Stimulated activated CD4-positive, alpha-beta T cell treated with anti-CD3 and anti-CD28 coated beads, Interleukin-15, amount 100 ng/mL, for 1 hour (primary cell): ENCODE data around the gene SNF8.

ENCODE experiments used
- DNase-seq, 2 donors: peaks; one replicate each; pipeline ENCODE4 v3.0.0-alpha.2; 2020; ENCODE audit warnings: low read depth in 1 of 2, low spot score in 1 of 2

The SNF8 gene

DNA sequence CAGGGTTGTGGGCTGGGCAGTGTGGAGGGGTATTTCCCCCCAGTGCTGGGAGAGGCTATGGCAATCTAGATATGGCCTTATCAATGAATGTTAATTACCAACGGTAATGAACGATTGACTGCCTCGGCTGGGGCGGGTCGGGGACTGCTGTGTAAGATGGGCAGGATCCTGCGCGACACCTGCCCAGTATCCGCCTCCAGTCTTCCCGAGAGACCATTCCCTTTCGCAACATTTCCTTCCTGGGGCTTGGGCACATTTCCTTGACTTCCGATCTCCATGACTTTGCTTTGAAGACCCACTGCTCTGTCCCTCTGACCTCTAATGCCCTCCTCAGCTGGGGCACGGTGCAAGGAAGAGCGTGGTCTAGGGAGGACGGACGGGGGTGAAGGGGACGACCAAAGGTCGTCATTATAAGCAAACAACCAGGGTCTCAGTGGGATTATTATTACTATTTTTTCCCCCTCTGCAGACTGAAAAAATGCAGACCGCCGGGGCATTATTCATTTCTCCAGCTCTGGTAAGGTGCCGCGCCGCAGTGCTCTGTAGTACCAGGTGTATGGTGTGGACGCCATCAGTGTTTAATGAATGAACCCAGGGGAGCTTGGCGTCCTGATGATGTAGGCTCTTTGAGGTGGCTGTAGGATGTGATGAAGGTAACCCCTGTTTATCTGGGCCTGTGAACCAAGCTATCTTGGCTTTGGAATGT, 51.5 kb downstream of the SNF8 start:
- no peak for DNase-seq

DNA sequence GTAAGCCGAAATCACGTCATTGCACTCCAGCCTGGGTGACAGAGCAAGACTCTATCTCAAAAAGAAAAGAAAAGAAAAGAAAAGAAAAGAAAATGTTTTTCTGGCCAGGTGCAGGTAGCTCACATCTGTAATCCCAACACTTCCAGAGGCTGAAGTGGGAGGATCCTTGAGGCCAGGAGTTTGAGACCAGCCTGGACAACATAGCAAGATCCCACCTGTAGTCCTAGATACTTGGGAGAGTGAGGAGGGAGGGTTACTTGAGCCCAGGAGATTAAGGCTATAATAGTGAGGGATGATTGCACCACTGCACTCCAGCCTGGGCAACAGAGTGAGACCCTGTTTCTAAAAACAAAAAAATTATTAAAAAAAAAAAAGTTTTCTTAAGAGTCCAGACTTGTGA, 54.6 kb downstream of the SNF8 start:
- no peak for DNase-seq

- no peak for DNase-seq
Measured at GRCh38 chr17:48883171-48883570, 61.5 kb downstream of the SNF8 start.

GRCh38 chr17:48882272-48882671, 62.4 kb downstream of the SNF8 start:
- DNase-seq = no peak
